ENCODE results near the gene MTTP. TPM values are rescaled to one million over a fixed set of nuclear protein-coding genes. Genes with fewer than 3 reads are reported as not detected.

The MTTP gene
- total RNA-seq, 1 donor from 2014 or later: 54.9 TPM

- no peak for DNase-seq (ENCODE audit: low spot score, unreplicated experiment)
- H3K27ac Mint-ChIP-seq: no peak overlapping the region
- H3K27me3 Mint-ChIP-seq: no peaks in the 10 kb centered on the region
- no peaks in the 10 kb centered on the region for H3K36me3 Mint-ChIP-seq (ENCODE audit: insufficient read depth)
- H3K4me1 Mint-ChIP-seq (ENCODE audit: low read depth): no peaks in the 10 kb centered on the region
- H3K4me3 Mint-ChIP-seq (ENCODE audit: low read depth): no peak overlapping the region
- H3K9me3 Mint-ChIP-seq (ENCODE audit: low read depth): no peaks in the 10 kb centered on the region
- TF ChIP-seq, protein P1, sequence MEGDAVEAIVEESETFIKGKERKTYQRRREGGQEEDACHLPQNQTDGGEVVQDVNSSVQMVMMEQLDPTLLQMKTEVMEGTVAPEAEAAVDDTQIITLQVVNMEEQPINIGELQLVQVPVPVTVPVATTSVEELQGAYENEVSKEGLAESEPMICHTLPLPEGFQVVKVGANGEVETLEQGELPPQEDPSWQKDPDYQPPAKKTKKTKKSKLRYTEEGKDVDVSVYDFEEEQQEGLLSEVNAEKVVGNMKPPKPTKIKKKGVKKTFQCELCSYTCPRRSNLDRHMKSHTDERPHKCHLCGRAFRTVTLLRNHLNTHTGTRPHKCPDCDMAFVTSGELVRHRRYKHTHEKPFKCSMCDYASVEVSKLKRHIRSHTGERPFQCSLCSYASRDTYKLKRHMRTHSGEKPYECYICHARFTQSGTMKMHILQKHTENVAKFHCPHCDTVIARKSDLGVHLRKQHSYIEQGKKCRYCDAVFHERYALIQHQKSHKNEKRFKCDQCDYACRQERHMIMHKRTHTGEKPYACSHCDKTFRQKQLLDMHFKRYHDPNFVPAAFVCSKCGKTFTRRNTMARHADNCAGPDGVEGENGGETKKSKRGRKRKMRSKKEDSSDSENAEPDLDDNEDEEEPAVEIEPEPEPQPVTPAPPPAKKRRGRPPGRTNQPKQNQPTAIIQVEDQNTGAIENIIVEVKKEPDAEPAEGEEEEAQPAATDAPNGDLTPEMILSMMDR (IDR thresholded peaks at IDR 0.05; ENCODE audit: unreplicated experiment): no peak
Measured at GRCh38 chr4:99655308-99656081, 80.9 kb downstream of the MTTP start.

DNA sequence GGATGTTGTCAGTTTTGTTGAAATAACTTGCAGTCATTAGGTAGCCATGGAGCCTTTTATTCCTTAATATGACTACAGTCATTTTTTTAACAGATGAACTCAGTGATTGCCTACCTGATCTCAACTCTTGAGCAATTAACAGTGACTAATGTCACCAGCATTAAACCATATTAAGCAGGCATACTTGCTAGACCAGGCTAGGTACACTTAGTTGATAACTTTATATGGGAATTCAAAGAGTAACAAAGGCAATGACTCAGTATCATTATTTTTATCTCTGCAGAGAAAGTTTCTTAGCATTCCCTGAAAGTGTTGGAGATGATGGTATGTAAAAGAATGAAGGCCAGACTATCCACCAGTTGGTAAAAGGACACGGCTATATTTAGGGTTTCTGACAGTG is 83.2 kb downstream of the MTTP start, which contains the start of gene C4orf54:
C4orf54 (minus strand) TSS at position 31 of the 400 bp plus-strand sequence. CDS start 3,180 bp downstream, outside the sequence.
- TF ChIP-seq, protein P1 (IDR thresholded peaks at IDR 0.05; ENCODE audit: unreplicated experiment): no peak
- Mint-ChIP-seq H3K9me3 (ENCODE audit: low read depth) (peaks cover under 1% of the 10 kb centered on the region), H3K4me1 (ENCODE audit: low read depth) (no peaks in the 10 kb centered on the region), H3K27me3 (no peaks in the 10 kb centered on the region), H3K36me3 (ENCODE audit: insufficient read depth) (no peaks in the 10 kb centered on the region), H3K27ac (no peak within 1 kb of the TSS), H3K4me3 (ENCODE audit: low read depth) (no peak within 1 kb of the TSS)
- no peak for DNase-seq (ENCODE audit: low spot score, unreplicated experiment)

GRCh38 chr4:99658666-99659065 is 84.0 kb downstream of the MTTP start:
- DNase-seq (ENCODE audit: low spot score, unreplicated experiment): no peak

GRCh38 chr4:99661907-99662306 is 87.3 kb downstream of the MTTP start:
- peaks cover 13% of the 10 kb centered on the region for H3K4me1 Mint-ChIP-seq (ENCODE audit: low read depth)
- no peaks in the 10 kb centered on the region for H3K27me3 Mint-ChIP-seq
- TF ChIP-seq, protein P1 (IDR thresholded peaks at IDR 0.05; ENCODE audit: unreplicated experiment): no peak
- H3K27ac Mint-ChIP-seq: no peak overlapping the region
- H3K9me3 Mint-ChIP-seq (ENCODE audit: low read depth): peaks cover 9% of the 10 kb centered on the region
- H3K36me3 Mint-ChIP-seq (ENCODE audit: insufficient read depth): no peaks in the 10 kb centered on the region
- H3K4me3 Mint-ChIP-seq (ENCODE audit: low read depth): no peak overlapping the region
- DNase-seq (ENCODE audit: low spot score, unreplicated experiment): no peak

More at GRCh38 chr4:99658666-99659065, 84.0 kb downstream of the MTTP start:
- no peak overlapping the region for H3K27ac Mint-ChIP-seq
- no peak overlapping the region for H3K4me3 Mint-ChIP-seq (ENCODE audit: low read depth)
- TF ChIP-seq, protein P1 (IDR thresholded peaks at IDR 0.05; ENCODE audit: unreplicated experiment): no peak
- H3K9me3 Mint-ChIP-seq (ENCODE audit: low read depth): peaks cover 9% of the 10 kb centered on the region
- no peaks in the 10 kb centered on the region for H3K4me1 Mint-ChIP-seq (ENCODE audit: low read depth)
- H3K36me3 Mint-ChIP-seq (ENCODE audit: insufficient read depth): no peaks in the 10 kb centered on the region
- H3K27me3 Mint-ChIP-seq: no peaks in the 10 kb centered on the region

DNA sequence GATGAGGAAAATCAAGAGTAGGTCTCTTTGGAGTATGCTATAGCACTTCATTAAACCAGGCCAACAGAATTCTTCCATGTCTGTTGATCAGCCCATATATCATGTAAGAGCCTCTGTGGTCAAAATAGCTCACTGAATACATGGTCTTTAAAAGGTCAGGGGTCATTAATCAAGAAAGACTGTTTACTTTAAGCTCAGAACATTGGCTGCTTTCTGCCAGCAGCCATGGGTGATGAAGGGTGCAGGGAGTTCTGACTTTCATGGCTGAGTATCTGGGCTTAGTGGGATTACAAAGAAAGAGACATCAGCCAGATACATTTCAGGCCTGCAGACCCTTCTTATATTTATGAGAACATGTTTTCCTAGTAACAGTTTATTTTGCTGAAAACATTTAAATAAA is 90.1 kb downstream of the MTTP start:
- DNase-seq (ENCODE audit: low spot score, unreplicated experiment): no peak
- TF ChIP-seq, protein P1 (IDR thresholded peaks at IDR 0.05; ENCODE audit: unreplicated experiment): no peak
- H3K4me3 Mint-ChIP-seq (ENCODE audit: low read depth): no peak overlapping the region
- no peaks in the 10 kb centered on the region for H3K36me3 Mint-ChIP-seq (ENCODE audit: insufficient read depth)
- H3K4me1 Mint-ChIP-seq (ENCODE audit: low read depth): peaks cover 13% of the 10 kb centered on the region
- H3K27ac Mint-ChIP-seq: no peak overlapping the region
- H3K27me3 Mint-ChIP-seq: no peaks in the 10 kb centered on the region
- H3K9me3 Mint-ChIP-seq (ENCODE audit: low read depth): peaks cover 9% of the 10 kb centered on the region

Data from progenitor cell of endocrine pancreas (in vitro differentiated cells).